HG02970 (cell line): ENCODE results near the gene PDE4C.

Experiments
- ATAC-seq: cut with Tn5 transposase; IDR thresholded peaks from one replicate; pipeline ENCODE4 v1.9.1; 2021; ENCODE audit warnings: mild to moderate bottlenecking, moderate library complexity, moderate number of reproducible peaks; ENCODE audit not compliant: unreplicated experiment, low FRiP score

Gene PDE4C

GRCh38 chr19:18225702-18226468 lies at the start of gene PDE4C:
TSS of gene PDE4C (minus strand) at chr19:18226438. CDS start at chr19:18226415, 23 bp downstream.
- ATAC-seq = no peak

- no peak for ATAC-seq
Measured at GRCh38 chr19:18274781-18275356, 48.6 kb upstream of the PDE4C start.

- no peak for ATAC-seq
Measured at GRCh38 chr19:18274219-18274780, 48.1 kb upstream of the PDE4C start, which contains the start of gene IQCN. TSS of gene IQCN (minus strand) at chr19:18274452. CDS start at chr19:18269478, 4,974 bp downstream.

- ATAC-seq = no peak
Measured at GRCh38 chr19:18273561-18274218, 47.5 kb upstream of the PDE4C start.

GRCh38 chr19:18271433-18271841 lies 45.2 kb upstream of the PDE4C start:
- ATAC-seq = no peak

GRCh38 chr19:18270326-18270725 lies 44.1 kb upstream of the PDE4C start:
- no peak for ATAC-seq

- ATAC-seq = no peak
Measured at GRCh38 chr19:18269070-18269723, 43.0 kb upstream of the PDE4C start.

- no peak for ATAC-seq
Measured at GRCh38 chr19:18266771-18267686, 40.8 kb upstream of the PDE4C start.

- no peak for ATAC-seq
Measured at GRCh38 chr19:18265582-18265981, 39.3 kb upstream of the PDE4C start.

- no peak for ATAC-seq
Measured at GRCh38 chr19:18264971-18265540, 38.8 kb upstream of the PDE4C start.

- no peak for ATAC-seq
Measured at GRCh38 chr19:18264137-18264854, 38.1 kb upstream of the PDE4C start.

- no peak for ATAC-seq
Measured at GRCh38 chr19:18263324-18264136, 37.3 kb upstream of the PDE4C start.

GRCh38 chr19:18262917-18263316 lies 36.7 kb upstream of the PDE4C start:
- ATAC-seq = no peak

GRCh38 chr19:18262144-18262543 lies 35.9 kb upstream of the PDE4C start:
- ATAC-seq = no peak

- no peak for ATAC-seq
Measured at GRCh38 chr19:18261474-18261873, 35.2 kb upstream of the PDE4C start.

- no peak for ATAC-seq
Measured at GRCh38 chr19:18259893-18260292, 33.7 kb upstream of the PDE4C start.

- no peak for ATAC-seq
Measured at GRCh38 chr19:18257503-18258470, 31.5 kb upstream of the PDE4C start.
